SKM-1 treated with dmso at 0.1 percent for 144 hours (cell line): ENCODE measurements around the gene FYN.
"Not testable (repeated sequence)": the region's sequence is repeated elsewhere in the genome, so short reads cannot be mapped to it uniquely, and the experiment has no call there.

ENCODE experiments used
- DNase-seq: peaks from one replicate; lab custom pipeline; 2025; ENCODE audit not compliant: unreplicated experiment; lab: John Stamatoyannopoulos, UW

FYN gene

GRCh38 chr6:111686932-111687266 is 186.4 kb downstream of the FYN start:
- no peak for DNase-seq

DNA sequence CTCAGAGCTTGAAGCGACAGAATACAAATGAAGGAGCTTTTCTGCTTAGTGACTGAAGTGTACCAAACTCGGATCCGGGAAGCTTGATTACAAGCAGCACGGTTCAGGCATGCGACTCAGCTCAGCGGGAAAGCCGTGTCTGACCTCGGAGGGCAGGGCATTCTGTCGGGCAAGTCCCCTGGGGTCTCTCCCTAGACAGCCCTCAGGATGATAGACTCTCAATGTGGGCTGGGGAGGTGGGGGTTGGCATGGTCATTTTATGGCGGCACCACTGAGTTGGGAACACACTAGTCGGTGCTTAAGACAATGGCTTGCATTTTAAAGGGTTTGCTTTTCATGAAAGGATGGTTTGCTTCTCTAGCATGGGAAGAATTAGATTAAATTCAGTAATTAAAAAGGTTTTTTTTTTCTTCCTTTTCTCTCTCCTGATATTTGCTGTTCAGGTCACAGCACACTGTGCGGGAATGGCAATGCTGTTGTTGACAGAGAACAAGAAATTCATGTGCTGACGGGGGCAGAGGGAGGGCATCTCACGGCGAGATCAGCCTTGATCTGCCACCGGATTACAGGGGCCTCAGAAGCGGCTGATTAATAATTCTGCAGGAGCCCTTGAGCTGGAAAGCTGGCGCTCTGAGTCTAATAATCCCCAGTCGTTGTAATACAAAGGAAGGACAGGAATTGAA is 186.9 kb downstream of the FYN start:
- no peak for DNase-seq

DNA sequence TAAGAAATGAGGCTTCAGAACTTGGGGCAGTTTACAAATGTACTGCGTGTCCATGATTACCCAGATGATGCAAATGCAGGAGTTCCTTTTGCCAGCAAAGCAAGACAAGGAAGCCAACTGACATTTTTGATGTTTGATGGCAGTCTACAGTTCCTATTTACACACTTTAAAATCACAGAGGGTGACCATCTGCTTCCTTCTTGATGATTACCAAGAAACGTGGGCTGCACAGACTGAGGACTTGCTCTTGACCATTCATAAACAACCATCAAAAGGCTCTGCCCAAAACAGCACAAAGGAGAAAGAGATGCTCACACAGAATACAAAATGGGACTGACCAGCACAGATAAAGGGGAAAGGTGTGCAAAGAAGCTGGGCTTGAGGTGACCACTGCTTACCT is 187.7 kb downstream of the FYN start:
- no peak for DNase-seq

DNA sequence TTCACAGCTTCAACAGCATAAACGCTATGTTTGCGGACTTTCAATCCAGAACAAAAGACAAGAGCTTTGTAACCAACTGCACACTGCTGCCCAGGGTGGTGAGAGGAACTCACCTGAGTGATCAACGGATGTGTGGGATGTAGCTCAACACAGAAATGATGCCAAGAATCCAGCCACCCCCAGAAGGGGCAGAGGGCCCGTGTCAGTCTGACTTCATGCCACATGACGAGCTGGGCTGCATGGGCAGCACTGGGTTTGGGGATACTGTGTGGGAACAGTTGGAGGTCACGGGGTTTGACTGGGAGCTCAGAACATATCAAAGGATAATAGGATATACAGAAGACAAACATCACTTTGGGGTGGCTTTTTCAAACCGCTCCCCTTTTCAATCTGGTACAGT is 188.2 kb downstream of the FYN start:
- DNase-seq = no peak

- DNase-seq = no peak
Observed at GRCh38 chr6:111683749-111684267, 189.4 kb downstream of the FYN start.

GRCh38 chr6:111683157-111683556 is 190.1 kb downstream of the FYN start:
- DNase-seq = no peak

DNA sequence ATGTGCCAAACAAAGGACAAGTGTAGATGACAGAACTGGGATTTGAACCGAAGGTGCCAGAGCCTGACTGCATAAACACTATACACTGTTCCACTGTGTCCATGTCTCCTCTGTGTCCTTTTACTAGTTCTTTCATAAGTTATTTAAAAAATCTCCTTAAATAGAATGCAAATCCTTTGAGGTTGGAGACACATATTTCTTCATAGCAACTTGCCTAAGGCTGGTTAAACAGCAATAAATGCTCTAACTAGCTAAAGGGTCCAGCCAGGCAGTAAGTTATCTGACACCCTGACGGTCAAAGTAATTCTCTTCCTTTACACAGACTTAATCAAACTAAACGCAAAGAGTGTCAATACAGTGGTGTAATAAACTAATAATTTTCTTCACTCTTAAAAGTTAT is 191.4 kb downstream of the FYN start:
- no peak for DNase-seq

DNA sequence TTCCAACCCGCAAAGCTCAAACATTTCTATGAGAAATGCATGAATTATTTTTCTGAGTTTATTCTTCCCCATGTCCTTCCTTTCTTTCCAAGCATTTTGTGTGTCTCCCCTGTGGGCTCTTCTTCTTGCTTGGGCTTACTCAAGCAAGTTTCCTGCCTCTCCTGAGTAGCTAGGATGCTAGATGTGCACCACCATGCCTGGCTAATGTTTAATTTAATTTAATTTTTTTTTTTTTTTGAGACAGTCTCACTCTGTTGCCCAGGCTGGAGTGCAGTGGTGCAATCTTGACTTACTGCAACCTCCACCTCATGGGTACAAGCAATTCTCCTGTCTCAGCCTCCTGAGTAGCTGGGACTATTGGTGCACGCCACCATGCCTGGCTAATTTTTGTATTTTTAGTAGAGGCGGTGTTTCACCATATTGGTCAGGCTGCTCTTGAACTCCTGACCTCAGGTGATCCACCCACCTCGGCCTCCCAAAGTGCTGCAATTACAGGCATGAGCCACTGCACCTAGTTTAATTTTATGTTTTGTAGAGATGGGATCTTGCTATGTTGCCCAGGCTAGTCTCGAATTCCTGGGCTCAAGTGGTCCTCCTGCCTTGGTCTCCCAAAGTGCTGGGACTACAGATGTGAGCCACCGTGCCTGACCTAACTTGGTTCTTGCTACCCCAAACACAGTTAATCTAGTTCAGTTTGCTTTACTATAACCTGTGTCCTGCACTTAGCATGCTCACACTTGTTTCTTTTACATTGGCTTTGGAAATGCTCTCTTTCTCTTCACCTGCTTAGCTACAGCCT is 192.2 kb downstream of the FYN start:
- DNase-seq = not testable (repeated sequence)

DNA sequence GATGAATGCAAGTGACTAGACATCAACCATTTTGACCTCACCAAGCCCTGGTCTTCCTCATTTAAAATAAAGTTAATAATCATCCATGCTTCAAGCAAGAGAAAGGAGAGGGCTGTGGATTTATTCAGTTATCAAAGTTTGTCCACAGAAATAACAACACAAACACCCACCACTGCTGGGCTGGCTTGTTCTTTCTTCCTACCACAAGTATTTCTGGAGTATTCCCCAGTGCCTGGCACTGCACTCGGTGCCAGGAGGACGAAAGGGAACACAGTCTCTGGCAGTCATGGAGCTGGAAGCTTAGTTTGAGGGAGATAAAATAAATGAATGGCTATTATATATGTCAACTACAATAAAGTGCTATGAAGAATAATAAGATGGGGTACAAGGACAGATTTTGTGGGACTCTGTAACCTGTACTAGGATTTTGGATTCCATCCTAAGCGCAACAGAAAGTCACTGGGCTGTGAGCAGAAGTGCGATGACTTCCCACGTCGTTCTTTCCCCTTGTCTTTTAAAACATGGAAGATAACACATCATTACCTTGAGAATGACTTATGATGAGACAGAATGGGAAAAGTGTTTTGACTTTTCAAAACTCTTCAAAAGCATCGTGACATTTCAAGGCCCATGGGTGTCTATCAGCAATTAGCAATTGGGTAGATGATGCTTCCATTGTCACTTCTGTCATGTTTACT is 193.1 kb downstream of the FYN start:
- DNase-seq = no peak

GRCh38 chr6:111679126-111679858 is 194.0 kb downstream of the FYN start:
- DNase-seq = no peak

DNA sequence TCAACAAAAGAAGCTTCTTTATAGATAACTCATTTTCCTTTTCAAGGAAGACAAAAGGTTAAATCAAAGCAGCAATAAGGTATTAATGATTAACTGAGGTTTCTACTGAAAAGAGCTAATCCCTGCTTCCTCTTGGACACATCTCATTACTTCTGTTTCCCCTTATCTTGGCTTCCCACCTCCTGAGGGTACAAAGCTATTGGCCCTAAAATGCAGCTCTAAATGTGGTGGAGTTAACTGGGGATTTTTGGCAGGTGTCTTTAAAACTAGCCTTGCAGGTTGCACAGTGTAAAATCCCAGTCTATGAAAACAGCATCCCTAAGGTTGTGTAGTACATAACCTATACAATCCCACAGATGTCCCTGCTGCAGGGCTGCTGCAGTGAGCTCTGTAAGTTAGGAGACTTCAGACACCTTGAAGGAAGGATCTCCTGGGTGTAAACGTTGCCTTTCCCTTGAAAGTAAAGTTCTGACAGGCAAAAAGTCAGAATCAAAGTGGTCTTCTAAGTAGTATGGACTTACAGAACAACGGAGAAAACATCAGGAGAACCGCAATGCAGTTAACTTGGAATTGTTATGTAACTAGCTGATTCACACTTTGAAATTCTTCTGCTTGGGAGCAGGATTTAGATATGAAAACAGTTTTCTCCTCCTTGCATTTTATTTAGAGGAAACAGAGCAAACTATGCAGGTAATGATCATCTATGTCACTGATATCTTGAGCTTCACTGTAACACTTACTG is 195.8 kb downstream of the FYN start:
- no peak for DNase-seq

GRCh38 chr6:111676383-111676782 is 196.9 kb downstream of the FYN start:
- no peak for DNase-seq

DNA sequence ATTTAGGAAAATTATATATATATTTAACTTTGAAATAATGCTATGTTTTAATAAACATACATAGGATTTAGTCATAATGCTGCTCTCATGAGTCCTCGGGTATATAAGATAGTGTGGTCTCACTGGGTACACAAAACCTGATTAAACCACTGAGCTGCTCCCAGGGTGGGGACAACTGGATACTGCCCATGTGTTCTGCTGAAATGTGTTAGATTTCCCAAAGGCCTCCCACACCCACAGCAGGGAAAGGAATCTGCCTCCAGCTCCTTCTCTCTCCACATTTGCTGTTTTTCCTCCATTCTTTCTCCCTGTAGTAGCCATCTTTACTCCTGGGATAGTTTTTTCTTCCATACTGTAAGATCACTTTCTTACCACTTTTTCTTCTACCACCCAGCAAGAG is 198.4 kb downstream of the FYN start:
- no peak for DNase-seq

DNA sequence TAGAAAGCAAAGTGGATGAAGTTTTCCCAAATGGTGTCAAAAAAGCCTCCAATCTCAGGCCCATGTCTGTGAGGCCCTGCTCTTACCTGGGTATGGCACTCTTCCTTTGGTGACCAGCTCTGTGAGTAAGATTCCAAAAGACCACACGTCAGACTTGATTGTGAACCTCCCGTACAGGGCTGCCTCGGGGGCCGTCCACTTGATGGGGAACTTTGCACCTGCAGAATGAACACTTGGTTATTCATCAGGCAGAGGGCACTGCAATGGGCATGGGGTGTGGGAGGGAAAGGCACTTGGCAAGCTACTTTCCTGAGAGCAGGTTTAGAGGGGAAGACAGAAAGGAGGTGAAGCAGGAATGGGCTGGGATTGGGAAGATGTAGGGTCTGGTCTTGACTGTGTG is 198.8 kb downstream of the FYN start:
- no peak for DNase-seq

- no peak for DNase-seq
Observed at GRCh38 chr6:111673937-111674336, 199.3 kb downstream of the FYN start.

- no peak for DNase-seq
Observed at GRCh38 chr6:111673532-111673931, 199.7 kb downstream of the FYN start.

DNA sequence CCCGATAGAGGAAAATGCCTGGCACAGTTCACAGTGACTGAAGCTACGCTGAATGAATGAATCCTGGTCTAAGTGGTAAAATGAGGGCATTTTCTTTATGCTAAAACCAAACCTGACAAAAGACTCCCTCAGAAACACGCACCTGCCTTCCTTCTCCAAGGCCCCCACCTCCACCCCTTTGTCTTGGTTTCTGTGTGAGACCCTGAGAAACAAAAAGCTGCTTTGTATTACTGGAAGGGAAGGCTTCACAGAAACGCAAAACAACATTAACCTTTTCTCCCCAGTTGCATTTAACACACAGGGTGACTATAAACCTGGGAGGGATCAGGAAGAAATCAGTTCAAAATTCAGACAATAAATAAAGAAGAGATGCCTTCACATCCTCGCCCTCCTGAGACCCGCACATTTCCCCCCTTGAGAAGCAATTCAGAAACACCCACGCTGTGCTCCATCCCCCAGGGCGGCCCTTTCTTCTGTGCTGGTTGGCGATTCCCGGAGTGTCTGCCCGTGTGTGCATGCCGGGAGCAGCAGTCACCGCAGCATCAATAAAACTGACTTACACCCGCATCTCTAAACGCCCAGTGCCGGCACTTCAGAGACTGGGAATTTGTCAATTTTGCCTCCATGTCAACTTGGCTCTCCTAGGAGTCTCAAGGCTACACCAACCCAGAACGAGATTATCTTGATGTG is 200.3 kb downstream of the FYN start:
- DNase-seq = no peak

GRCh38 chr6:111669326-111669725 is 203.9 kb downstream of the FYN start:
- DNase-seq = no peak

- no peak for DNase-seq
Observed at GRCh38 chr6:111668410-111668809, 204.8 kb downstream of the FYN start.

- DNase-seq = no peak
Observed at GRCh38 chr6:111667931-111668330, 205.3 kb downstream of the FYN start.
